GM21529 (cell line): ENCODE data around the gene MBNL2.

Source experiments
- ATAC-seq: cut with Tn5 transposase; IDR thresholded peaks from one replicate; pipeline ENCODE4 v1.9.1; 2021; ENCODE audit not compliant: unreplicated experiment

MBNL2 gene

DNA sequence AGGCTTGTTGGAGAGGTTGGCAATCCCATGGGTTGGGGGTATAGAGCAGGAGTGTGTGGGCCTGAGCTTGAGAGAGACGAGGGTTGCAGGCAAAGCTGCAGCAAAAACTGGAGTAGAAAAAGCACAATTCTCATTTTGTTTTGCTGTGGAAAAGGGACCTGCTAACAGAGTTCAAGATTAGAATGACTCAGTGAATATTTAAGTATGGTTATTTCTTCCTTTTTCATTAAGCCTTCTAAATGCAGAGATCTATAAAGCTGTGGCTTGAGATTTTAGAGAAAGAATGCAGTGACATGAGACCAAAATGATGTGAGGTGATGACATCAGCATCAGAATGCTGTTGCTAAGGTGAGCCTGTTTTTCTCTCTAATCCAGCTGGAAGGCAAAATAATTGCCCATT lies 10.8 kb upstream of the MBNL2 start:
- no peak for ATAC-seq

DNA sequence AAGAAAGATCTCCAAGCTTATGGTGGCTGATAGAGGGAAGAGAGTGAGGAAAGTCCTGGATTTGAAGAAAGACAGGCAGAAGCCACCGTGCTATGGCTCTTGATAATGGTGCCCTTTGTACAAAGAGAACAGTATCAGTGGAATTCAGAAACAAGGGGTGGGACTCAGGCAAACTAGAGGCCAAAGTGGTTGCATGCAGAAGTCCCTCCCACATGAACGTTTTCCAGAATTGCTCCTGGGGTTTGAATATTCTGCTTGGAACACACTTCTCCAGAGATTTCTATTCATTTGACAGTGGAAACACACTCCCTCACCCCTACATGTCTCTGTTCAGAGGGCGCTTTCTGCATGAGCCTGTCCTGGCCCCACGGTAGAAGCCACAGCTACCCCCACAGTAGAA lies 10.1 kb upstream of the MBNL2 start:
- ATAC-seq: no peak

DNA sequence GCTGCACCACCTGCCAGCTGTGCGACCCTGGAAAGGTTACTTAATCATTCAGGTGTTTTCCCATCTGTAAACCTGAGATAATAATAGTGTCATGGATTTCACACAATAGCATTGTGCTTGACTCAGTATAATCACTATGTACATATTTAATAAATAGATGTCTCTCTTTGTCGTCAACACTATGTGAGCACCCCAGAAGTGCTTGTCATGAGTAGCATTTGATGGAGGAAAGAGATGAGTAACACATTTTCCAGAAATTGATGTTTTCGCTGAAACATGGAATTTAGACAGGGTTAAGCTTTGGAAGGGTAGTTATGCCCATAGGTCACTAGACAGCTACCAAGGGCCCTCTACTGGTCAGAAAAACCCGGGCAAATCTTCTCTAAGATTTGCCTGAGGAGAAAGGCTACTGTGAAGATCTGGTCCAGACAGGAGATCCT lies 9.5 kb upstream of the MBNL2 start:
- peak; percentile 62 for ATAC-seq

DNA sequence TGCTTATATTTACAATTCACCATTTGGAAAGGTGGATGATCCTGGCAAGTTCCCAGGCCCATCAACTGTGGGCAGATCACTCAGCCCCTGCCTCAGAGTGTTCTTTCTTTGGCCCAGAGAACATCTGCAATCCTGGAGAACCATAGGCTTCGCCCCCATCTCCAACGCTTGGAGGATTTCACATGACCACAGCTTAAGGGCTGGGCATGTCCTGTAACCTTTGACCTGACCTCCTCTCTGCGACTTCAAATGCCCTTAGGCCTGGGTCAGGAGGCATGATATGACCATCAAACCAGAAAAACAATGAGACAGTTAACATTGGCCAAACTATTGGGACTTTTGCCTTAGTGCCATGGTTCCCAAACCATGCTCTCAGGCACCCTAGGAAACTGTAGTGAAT lies 7.2 kb upstream of the MBNL2 start:
- ATAC-seq: no peak

DNA sequence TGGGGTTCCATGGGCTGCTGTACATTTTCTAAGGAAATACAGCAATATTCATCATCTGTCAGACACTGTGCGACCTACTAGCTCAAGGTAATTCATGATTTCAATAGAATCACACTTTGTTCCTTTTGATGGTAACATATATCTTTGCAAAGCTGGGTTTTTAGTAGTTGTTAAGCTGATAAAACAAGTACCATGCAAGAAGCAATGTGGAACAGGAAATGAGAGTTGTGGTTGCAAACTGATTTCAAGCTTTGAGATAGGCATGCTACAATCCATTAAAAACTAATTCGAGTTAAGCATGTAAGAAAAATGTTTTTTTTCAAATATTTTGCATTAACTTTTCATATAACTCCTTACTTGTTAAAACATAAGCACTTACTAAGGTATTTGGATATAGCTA lies 6.8 kb upstream of the MBNL2 start:
- peak; percentile 49 for ATAC-seq

DNA sequence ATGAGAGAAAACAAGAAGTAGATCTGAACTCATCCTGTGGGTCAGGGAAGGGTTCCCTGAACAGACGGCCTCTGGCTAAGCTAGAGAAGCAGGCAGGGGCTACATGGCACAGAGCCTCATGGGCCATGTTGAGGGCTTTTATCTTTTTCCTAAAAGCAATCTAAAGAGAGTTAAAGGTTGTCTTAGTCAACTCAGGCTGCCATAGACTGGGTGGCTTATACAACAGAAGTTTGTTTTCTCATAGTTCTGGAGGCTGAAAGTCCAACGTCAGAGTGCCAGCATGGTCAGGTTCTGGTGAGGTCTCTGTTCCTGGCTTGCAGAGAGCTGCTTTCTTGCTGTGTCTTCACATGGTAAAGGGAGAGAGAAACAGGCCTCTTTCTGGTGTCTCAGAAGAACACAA lies 2.9 kb upstream of the MBNL2 start:
- no peak for ATAC-seq

DNA sequence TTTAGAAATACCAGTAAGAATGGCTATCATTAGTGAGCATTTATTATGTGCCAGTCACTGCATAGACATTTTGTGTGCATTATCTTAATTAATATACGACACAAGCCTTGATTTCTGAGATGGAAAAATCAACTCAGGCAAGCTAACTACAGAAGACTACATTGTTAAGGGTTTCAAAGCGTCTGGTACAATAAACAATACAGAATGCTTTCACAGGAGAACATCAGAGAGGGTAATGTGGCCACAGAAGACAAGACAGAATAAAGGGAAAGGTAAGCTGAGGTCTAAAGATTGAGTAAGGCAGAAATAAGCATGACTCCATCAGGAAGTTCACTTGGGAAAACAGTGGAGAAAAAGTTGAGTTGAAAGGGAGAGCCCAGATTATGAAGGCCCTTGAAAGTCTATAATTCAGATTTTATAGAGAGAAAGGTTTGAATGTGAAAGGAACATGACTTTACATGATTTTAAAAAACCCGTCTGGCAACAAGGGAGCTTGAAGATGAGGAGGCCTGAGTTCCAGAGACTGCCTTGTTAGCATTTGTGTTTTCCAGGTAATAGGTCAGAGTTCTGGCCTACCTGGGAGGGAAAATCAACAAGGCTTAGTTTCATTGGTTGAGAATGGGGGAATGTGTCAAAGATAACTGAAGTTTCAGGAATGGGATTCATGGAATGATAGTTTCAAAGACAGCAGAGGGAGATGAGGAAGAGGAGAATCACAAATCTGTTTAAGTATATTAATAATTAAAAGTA lies 1.8 kb upstream of the MBNL2 start:
- ATAC-seq: no peak

DNA sequence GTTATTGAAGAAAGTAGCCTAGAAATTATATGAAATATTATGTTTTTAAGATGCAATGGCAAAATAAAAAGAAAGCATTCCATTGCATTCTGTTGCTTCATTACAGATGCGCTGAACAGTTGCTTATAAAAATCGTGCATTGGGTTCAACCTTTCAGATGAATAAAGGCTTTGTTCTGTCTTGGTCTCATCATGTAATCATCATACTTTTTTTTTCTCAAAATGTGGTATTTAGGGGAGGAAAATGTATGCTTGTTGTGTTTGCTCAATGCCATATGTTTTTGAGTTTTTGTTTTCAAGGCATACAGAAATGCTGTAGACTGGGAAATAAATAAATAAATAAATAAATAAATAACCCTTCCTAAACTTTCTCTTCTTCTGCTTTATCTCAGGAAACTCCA lies 1.1 kb upstream of the MBNL2 start:
- ATAC-seq: no peak

DNA sequence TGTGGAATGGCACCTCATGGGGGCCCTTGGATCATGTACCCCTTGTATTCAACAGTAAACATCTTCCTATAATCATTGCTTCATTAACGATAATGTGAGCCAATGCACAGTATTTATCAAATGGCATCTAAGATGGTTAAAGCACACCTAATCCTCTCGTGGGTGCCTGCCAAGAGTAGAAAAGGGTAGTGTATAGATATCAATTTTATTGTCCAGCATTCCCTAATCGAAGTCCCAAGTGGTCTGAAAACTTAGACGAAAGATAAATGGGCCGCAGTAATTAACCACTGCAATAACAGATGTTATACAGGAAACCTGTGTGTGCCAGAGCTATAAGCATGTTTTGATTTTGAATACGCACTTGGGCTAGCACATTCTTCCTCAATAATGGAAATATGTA lies 667 bp upstream of the MBNL2 start:
- no peak for ATAC-seq

DNA sequence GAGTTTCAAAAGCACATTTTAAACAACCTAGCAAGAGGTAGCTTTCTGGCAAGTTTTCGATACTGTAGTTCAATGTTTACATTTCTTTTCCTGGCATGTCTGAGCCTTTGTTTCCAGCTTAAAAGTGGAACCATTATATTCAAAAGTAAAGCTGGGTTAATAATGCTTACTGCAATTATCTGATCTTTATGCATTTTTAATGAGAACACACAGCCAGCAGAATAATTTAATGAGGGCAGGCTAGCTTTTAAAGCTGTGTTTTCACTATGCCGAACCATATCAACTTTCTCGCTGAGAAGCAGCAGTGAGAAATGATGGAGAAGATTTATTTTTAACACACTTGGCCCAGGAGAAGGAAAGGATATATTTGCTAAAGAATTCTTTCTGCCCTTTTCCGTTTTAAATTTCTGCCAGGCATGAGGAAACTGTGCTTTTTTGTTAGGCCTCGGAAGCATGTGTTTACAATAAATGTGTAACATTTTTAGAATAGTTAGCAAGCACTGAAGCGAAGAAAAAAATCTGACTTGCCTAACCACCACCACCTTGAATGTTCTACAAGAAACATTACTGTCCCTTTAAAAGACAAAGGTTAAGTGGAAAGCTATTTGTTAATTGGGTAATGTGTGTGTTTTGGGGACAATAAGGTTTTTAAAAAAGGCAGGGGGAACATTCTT lies 1.0 kb downstream of the MBNL2 start:
- ATAC-seq: no peak

DNA sequence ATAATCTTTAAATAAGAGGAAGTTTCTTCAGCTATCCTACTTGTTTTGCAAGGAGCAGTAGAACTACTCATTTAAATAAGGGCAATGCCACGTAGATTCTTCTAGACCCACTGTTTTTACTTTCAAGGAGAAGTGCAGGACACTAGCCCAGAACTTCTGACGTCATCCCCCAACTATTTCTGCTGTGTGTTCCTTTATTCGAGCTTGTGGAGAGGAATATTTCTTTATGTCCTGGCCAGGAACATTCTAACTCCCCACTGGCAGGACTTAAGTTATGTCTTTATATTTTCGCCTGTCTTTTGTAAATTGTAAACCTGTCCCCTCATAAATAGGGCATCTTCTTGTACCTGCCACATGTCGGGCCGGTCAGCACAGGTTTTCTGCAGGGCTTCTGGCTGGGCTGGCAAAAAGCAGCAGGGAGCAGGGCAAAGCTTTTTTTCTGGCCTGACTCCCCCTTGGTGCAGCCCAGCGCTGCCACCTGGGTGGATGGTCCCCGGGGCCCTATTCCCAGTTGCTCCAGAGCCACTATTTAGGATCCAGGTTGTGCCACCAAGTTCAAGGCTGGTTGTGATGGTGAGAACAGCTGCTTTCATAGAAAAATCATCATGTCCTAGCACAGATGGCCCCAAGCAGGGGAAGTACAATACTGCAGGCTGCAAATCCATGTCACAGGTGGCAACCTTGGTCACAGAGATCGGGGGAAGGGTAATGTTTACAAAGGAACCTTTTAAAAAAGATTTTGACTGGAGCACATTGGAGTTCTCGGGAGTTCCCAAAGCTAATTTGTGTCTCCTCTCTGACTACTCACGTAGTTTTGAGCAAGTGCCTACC lies 1.8 kb downstream of the MBNL2 start:
- peak; percentile 26 for ATAC-seq

DNA sequence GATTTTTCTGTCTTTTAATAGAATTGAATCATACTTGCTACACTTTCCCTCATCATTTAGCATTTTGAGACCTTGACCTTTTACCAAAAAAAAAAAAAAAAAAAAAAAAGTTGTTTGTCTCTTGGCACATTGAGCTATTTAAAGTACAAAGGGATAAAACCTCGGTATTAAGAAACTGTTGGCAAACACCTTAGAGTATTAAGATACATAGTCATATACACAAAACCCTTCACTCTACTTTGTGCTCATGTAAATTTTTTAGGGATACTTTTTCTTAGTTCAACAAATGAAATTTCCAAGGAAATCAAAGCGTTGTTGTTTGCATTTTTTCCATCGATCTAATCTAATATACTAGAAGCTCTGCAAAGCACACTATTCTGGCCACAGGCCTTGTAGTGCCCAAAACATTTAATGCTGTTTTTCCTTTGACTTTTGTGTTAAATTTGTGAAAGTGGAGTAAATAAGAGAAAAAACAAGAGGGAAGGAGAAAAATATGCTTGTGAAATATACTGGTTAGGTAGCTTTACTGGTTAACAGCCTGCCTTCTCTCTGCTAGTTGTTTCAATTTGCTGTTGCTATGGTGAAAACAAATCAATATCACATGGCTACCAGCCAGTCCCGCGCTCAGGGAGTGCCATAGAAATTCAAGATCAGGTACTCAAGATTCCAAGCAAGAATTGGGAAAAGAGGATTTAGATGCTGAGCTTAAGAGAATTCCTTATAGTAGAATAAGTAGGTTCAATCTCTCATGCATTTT lies 2.6 kb downstream of the MBNL2 start:
- no peak for ATAC-seq

DNA sequence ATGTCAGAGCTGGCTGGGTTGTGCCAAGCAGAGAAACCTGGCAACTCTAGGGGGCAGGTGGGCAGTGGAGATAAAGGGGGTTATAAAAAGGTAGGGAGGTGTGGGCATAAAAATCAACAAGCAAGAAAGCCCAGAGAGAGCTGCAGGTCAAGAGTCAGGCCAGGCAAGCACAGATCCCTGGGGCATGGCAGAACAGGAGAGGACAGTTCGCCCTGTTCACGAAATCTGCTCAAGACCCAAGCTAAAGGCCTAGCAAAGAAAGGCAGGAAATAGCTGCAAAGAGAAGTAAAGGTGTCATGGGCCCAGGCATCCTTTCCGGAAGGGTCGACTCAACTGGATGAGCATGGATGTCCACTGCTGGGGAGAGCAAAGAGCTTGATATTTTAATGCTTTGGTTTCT lies 3.4 kb downstream of the MBNL2 start:
- ATAC-seq: no peak

DNA sequence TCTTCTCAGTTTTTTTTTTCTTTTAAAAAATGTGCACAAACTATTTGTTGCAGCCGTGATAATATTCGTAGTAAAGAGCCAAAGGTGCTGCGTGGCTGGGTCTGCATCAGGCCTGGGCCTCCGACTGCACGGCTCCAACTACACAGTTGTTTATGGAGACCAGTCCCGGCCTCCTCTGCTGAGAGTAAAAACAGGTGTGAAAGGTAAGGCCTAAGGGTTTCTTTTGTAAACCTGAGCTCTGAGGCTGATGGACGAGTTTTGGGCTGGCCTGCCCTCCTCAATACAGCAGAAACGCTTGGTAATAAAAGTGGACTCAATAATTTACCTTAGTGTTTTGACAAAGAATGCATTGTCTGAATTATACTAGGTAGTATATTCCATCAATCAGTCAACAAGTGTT lies 3.9 kb downstream of the MBNL2 start:
- ATAC-seq: no peak

DNA sequence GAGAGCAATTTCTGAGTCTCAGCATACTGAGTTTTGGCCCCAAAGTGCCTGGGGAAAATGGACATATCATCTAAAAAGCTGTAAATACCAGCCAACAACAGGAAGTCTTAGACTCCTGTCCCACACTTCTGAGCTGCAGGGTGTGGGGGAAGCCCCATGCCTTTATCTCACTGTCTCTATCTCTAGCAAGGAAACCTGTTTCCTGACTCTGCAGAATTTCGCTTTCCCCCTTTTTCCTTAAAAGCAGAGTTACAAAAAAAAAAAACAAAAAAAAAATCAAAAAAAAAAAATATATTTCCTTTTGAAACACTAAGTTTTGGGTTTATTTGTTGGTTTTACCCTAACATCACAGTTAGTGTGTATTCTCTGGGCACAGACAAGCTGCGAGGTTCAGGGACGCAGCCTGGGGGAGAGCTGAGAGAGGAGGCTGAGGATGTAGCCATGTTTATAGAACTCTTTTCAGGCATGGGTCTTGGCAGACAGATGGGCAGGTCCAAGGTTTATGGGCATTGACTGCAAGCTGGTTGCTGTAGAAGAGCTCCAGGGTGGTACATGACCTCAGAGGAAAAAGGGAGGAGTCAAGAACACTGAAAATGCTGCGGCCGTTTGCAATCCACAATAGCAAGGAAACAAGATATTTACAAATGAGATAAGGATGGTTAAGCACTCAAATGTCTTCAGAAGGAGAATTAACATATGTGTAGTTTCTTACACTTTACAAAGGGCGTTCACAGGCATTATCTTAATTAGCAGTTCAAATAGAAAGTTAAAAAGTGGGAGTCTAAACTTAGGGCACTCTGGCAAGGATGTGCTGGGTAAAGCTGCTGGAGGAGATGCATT lies 4.9 kb downstream of the MBNL2 start:
- peak; percentile 45 for ATAC-seq

DNA sequence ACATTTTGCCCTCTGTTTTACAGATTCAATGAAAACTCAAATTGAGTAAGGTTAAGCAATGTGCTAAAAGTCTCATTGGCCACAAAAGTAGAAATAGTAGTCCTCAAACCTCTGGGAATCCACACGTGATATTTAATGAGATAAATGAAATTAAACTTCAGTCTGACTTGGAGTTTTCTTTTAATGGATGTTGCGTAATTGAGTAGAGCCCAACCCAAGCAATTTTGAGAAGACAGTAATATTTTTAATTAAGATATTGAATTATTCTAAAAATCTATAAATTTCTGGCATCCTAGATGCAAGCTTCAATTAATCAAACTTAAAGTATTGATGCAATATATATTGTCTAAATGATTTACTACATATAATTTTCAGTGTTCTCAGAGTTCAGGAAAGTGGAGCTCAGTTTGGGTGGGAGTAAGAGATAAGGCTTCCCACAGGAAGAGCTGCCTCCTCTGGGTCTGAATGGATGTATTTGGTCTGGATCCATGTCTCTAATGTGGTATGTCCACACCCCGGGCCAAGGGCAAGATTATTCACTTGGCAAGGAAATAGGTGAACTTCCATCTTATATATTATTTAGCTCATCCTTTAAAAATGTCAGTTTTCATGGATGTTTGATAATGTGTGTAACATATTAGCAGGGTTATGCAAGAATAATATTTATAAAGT lies 6.9 kb downstream of the MBNL2 start:
- no peak for ATAC-seq

DNA sequence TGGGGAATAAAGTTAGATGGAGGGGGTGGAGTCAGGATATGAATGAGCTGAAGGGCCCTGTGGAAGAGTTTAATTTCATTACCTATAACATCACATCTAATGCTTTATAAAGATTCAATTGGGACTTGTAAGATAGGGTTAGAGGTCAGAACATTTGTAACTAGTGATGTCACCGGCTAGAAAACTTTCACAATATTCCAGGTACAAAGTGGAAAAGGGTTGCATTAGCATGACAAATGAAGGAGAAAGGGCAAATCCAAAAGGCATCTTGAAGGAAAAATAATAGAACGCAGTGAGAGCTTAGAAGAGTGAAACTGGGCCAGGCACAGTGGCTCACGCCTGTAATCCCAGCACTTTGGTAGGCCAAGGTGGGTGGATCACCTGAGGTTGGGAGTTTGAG lies 7.6 kb downstream of the MBNL2 start:
- no peak for ATAC-seq

DNA sequence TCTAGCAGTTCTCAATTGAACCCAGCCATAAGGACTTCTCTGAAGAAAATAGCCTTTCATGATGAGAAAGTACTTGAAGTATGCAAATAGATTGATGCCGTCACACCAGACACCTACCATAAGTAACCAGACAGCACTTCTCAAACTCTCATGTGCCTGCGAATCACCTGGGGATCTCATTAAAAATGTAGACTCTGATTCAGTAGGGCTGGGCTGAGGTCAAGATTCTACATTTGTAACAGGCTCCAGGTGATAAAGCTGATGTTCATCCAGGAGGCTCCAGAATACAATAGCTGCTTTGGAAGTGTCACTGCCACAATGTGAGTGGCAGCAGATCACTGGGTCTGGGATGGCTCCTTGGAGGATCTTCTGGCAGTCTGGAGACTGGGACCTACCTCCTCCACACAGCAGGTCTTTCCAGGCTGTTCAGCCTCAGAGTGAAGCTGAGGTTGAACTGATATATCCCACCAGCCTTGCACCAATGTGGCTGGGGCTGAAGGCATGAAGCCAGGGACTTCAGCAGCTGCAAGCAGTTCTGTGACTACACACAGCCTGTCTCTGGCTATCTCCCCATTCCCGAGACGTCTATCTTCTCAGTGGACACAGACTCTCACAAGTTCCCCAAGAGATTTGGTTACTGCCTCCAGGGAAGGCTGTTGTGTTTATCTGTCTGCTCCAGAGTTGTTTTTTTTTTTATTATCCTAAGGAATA lies 9.1 kb downstream of the MBNL2 start:
- no peak for ATAC-seq

DNA sequence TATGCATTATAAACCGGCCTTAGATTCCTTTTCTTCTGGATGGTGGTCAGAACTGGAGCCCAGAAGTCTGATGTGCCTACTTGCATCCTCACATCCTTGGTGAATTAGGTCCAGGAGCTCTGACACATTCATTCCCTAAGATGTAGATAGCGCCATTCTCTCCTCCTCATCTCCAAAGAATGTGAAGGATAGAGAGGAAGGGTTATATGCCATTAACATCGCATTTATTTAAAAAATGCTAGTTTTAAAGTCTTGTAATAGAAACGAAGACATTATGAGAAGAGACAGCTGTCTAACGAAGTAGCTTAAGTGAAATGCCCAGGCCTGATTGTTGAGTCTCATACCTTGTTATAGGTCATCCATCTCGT lies 9.7 kb downstream of the MBNL2 start:
- no peak for ATAC-seq
